Stimulated activated CD4-positive, alpha-beta T cell treated with anti-CD3 and anti-CD28 coated beads, Interleukin-12 subunit alpha, Interleukin-12 subunit beta, amount 100 ng/mL, for 24 hours (primary cell): ENCODE measurements around the gene TMEM179.

Source experiments
- DNase-seq, 2 experiments: peaks; one replicate each; pipeline ENCODE4 v3.0.0-alpha.2; 2020; ENCODE audit warnings: low read depth in 2 of 2

The TMEM179 gene

GRCh38 chr14:104598910-104599273 is 5.7 kb downstream of the TMEM179 start:
- DNase-seq = no peak

- no peak for DNase-seq
These were observed 6.3 kb downstream of the TMEM179 start for GRCh38 chr14:104598039-104598909.

DNA sequence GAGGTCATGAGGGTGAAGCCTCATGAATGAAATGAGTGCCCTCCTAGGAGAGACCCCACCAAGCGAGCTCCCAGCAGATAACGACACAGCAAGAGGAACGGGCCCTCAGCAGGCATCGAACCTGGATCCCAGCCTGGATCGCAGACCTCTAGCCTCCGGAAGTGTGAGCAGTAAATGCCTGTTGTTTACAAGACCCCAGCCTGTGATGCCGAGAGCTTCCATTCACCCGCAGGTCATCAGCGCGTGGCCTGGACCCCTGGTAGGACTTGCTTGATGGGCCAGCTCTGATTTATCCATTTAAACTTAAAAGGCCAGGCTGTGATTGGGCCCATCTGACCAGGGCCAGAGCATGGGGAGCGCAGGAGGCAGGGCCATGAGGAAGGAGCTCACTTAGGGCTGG is 7.0 kb downstream of the TMEM179 start:
- no peak for DNase-seq

GRCh38 chr14:104596927-104597351 is 7.6 kb downstream of the TMEM179 start:
- no peak for DNase-seq

DNA sequence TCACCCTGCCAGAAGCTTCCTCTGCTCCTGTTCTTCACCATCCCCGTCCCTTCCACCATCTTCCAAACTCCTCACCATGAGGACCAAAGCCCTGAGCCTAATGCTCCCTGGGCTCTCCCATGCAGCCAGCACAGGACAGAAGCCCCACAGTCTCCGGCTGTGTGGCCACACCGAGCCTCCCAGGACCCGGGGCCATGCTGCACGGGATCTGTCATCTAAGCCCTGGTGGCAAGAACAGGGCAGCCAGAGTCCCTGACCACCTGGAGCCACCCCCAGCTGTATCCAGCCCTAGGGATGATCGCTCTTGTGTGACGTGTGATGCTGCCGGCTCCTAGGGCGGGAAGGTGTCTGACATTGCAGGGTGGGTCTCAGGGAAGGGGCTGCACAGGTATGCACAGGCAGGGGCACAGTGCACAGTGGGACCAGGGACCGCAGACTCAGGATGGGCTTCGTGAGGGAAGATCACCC is 8.1 kb downstream of the TMEM179 start:
- no peak for DNase-seq

DNA sequence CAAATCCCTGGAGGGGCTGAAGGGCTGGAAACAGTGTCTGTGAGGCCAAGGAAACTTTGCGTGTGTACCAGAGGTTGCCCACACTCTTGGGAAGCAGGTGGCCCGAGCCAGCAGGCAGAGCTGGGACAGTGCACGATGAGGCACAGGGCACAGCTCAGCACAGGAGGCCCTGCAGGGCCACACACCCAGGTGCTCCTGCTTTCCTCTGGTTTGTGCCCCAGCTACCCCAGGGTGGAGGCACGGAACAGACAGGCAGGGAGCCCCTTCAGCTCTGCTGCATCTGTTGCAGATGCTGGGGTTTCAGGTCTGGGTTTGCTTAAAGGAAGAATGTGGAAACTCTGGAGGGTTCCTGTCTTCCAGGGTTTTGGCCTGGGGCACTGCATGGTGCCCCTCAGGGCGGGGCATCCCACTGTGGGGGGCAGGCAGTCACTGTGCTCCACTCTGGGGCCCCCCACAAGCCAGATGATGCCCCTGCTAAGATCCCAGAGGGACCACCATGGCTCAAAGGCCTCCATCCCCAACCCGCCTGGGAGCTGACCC is 8.6 kb downstream of the TMEM179 start:
- no peak for DNase-seq

DNA sequence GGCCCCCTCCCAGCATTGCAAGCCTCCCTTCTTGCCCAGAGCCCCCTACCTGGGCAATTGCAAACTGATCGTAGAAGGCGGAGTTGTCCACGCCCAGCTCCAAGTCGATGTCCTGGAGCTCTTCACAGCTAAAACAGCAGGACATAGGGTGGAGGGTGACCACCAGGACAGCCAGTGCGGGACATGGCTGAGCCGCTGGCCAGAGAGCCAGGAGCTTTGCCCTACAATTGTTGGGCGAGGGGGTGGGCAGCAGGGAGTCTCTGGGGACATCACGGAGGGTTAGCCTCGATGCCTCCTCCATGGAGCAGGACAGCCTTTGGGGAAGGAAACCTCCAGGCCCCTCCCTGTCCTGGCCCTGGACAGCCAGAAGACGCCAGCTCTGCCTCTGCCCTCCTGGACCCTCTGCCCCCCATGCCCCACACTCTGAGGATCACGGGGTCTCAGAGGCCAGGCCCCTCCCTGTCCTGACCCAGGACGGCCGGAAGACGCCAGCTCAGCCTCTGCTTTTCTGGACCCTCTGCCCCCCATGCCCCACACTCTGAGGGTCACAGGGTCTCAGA is 9.4 kb downstream of the TMEM179 start:
- no peak for DNase-seq

DNA sequence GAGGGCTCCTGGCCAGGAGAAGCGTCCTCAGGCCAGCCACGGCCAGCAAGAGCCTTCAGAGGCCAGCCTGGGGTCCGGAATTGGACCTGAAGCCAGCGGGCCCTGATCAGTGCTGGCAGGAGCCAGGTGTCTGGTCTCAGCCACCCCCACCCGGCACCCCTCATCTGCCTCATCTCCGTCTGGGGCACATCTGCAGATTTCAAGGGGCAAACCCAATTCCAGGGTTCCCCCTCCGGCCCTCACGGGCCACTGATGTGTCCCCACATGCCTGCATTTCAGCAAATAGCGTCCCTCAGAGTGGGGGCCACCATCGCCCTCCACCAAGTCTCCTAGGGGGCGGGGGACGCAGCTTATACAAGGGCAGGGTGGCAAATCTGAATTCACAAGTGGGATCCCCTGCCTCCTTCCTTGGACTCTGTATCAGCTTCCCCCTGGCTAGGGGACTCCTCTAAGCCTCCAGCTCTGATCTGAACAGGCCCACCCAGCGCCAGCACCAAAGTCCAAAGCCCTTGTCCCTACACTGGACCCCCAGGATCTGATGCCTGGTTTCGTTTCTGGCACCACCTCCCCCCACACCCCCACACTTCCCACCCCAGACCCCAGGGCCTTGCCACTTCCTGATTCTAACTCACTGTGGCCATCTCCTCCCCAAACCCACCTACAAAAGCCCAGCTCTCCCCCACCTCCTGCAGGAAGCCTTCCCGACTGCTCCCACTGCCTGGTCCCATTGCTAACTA is 10.1 kb downstream of the TMEM179 start:
- DNase-seq = no peak

DNA sequence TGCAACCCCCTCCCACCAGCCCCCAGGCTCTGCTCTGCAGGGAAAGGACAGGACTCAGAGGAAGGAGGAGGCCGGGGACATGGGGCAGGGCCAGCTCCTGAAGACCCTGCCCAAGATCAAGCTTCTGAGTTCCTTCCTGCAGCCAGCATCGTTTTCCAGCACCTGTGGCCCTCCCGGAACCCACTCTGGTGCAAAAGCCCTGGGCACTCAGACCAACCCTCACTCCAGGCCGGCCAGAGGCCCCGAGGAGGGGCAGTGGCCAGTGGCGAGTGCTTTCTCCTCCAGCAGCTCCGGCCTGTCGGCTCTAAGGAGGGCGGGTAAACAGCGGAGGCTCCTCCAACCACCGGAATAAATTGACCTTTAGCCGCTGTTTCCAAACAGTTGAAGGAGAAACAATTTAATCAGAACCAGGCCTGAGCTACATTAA is 10.8 kb downstream of the TMEM179 start:
- no peak for DNase-seq

- no peak for DNase-seq
These were observed 11.3 kb downstream of the TMEM179 start for GRCh38 chr14:104593241-104593701.

DNA sequence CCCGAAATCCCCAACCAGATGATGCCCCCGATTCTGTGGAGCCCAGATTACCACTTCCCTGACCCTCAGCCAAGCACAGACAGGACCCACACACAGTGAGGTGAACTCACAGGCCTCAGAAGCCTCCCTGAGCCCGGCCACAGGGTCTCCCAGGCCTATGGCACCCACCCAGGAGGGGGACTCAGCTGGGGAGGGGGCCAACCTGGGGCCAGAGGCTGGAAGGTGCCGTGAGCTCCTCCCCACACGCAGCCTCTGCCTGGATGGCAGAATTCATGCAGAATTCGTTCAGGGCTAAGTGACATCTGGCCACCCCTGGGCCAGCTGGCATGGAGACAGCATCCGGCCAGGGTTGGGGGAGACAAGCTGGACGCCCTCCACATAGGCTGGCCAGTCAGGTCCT is 11.8 kb downstream of the TMEM179 start:
- no peak for DNase-seq

- no peak for DNase-seq
These were observed 12.3 kb downstream of the TMEM179 start for GRCh38 chr14:104592292-104592672.

DNA sequence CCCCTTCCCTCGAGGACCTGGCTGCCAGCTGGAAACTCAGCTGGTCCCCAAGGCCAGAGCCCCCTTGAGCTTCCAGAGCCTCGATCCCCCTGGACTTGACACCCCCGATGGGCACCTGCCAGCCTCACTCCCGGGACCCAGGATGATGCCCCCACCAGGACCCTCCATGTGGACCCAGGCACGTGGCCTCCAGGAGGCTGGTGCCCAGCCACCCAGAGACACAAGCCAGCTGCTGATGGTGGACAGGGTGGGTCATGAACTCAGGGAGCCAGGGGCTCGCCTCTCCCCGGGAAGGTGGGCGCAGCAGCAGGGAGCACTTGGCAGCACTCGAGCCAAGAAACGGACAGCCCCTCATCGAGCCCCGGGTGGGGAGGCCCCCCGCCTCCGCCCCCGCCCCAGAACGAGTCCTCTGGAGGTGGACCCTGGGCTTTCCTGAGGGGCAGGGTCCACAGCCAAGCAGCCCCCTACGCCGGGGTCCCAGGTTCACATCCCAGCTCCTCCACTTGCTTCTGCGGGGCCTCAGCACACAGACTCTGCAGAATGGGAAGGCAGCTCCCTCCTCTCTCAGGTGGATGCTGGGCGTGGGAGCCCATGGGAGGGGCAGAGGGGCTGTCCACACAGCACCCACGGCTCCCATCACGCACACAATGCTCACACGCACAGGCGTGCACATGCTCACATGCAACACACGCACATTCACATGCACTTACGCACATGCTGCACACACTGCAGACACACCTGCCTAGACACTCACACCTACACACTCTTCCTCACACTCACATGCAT is 12.9 kb downstream of the TMEM179 start:
- no peak for DNase-seq

GRCh38 chr14:104591031-104591430 is 13.5 kb downstream of the TMEM179 start:
- no peak for DNase-seq

DNA sequence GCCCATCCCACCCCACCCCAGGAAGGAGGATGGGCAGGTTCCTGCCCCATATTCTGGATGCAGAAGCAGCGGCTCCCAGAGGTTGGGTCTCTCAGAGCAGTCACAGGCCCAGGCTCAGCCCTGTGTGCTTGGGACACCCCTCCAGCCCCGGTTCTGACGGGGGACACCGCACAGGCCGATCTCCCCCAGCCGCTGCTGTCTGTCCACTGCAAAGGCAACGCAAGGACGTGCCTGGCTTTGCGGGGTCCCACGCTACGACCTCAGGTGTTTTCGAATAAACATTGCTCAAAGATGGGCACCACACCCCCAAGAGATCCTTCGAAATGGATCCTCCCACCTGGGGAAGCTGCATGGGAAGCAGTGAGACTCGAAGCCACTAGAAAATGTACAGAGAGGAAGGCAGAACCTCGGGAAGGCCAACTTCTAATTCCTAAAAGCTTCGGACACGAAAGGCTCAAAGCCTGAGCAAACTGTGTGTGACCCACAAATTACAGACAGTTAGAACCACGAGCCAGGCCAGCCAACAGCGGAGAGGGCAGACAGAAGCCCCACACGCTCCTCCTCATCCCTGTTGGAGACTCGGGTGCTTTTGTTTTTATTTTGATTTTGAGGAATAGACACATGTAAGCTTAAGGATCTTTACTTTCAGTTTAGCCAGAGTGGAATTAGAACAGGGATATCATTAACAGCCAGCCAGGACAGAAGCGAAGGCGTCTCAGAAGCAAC is 14.2 kb downstream of the TMEM179 start:
- no peak for DNase-seq

DNA sequence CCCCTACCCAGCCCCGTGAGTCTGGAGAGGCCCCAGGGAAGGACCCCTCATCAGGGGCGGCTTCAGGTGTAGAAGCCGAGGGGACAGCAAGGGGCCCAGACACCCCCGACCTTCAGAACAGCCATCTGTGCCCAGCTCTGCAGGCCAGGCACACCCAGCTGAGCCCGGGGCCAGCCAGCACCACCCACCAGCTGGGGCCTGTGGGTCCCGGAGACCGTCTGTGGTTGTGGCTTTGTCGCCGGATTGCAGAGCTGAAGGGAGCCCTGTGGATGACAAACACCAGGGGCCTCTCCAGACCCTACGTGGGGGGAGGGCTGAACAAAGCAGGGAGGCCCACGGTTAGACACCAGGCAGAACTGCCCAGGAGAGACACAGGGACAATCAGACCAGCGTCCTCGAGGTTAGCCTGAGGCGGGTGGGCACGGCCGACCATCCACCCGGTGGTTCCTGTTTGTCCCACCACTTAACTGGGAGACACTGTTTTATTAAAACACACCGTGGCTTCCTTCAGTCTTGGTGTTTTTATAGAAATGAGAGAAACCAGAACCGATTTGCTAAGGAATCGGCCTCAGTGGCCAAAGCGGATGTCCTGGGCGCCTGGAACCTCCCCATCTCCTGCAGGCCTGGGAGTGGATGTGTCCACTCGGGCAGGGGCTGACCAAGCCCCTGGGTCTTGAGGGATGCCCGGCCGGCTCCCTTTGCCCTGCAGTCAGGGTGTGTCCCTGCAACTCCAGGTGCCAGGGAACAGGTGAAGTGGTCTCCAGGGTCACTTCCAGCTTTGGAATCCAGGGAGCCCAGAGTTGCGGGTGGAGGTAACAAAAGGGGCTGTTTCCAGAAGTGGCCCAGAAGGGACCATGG is 15.0 kb downstream of the TMEM179 start:
- no peak for DNase-seq

GRCh38 chr14:104588066-104588857 is 16.3 kb downstream of the TMEM179 start:
- DNase-seq = no peak

- no peak for DNase-seq
These were observed 16.9 kb downstream of the TMEM179 start for GRCh38 chr14:104587641-104588040.
